Cardiac septum (tissue), 1 donor: ENCODE results near the gene CIRBP. TPM values are rescaled to one million over a fixed set of nuclear protein-coding genes. Genes with fewer than 3 reads are reported as not detected.

Experiments used
- DNase-seq: peaks from one replicate; pipeline ENCODE4 v3.0.0-alpha.2; 2020; ENCODE audit warnings: low spot score
- intact Hi-C: fragments of 100-400 bp; cut with DNase I; formaldehyde crosslinking; loops from one replicate; pipeline ENCODE4 v1.14.0; 2022
- total RNA-seq: library from RNA; stranded (reverse); fragmentation: NEBNext Ultra II Directional; extraction: Animal tissue kit (Norgen Biotek cat#: 25700); gene quantifications from one replicate; pipeline ENCODE4 v1.2.1, GENCODE V29; 2021
- donor health status: DM: no; HTN: no; CAD: no.

Gene CIRBP
- total RNA-seq, 1 donor from 2014 or later = 318 TPM

- no peak for DNase-seq
- intact Hi-C loops = no loop called here
These were observed 7.1 kb upstream of the CIRBP start for GRCh38 chr19:1261798-1262622.

GRCh38 chr19:1262623-1263123 lies 6.5 kb upstream of the CIRBP start:
- intact Hi-C loops = no loop called here
- no peak for DNase-seq

DNA sequence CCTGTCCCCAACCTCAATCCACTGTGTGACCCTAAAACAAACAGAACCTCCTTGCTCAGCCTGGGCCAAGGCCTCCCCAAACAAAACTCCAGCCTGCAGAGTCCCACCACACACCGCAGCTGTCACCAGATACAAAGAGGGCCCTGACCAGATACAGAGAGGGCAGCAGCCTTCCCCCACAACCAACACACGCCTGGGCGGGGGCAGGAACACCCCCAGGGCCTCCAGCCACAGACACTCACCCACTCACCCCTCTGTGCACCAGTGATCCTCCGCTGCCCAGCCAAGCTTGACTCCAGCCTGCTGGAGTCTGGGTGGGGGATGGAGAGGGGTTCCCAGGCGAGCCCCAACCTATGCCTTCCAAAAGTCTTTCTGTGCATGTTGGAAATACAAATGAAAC lies 5.9 kb upstream of the CIRBP start:
- no peak for DNase-seq

DNA sequence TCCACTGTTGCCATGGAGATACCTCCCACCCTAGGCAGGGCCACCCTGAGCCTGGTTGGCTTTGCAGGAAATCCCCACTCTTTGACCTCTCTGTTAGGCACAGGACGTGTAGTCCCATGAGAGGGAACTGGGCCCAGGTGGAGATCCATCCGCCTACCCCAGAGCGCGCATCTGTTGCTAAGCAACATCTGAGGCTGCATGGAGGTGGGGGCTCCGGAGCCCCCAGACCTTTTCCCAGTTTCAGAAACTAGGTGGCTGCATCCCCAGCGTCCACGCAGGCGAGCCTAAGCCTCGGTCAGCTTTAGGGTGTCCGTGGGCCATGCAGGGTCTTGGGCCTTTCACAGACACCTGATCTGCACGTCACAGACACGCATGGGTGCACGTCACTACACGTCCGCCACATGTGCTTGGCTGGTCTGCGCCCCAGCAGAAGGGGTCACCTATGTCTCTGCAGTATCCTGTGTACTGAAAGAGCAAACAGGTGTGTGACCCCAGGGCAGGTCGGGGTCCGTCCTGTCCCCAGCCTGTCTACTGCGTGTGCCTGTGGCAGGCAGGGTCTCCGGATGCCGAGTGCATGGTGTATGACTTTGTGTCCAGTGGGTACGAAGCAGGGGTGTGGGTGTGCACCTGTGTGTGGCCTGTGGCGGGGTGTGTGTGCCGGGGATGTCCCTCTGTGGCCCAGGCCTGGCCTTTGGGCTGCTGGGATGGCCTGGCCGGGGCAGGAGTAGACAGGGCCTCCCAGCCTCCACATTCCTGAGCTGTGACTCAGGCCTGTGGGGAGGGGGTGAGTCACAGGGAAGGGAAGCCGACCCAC lies 4.1 kb upstream of the CIRBP start:
- intact Hi-C loops = no loop called here
- no peak for DNase-seq

More for the DNA sequence above, 5.9 kb upstream of the CIRBP start:
- intact Hi-C loops = no loop called here

DNA sequence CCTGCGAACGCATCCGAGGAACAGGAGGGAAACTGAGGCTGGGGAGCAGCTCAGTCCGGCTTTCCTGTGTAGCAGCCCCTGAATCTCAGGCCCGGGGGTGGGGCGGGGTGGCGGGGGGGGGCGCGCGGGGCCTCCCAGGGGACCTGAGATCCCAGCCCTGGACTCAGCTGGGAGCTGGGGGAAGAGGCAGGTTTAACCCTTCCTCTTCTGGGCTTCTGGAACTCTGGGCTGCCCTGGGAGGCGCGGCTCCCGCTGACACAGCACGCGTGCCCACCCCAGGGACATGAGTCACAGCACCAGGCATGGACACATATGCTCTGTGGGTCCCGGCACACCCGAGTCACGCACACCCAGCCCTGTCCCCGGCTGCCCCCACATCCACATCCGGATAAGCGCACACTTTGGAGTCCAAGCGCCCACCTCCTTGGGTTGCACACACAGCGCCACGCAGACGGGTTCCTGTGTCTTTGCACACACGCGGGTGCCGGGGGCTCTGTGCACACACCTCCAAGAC lies 3.5 kb upstream of the CIRBP start:
- DNase-seq = no peak
- intact Hi-C loops = loop anchor here (1.0 kb wide), 1 partner anchor 16 kb away; no protein-coding TSS in a partner anchor

DNA sequence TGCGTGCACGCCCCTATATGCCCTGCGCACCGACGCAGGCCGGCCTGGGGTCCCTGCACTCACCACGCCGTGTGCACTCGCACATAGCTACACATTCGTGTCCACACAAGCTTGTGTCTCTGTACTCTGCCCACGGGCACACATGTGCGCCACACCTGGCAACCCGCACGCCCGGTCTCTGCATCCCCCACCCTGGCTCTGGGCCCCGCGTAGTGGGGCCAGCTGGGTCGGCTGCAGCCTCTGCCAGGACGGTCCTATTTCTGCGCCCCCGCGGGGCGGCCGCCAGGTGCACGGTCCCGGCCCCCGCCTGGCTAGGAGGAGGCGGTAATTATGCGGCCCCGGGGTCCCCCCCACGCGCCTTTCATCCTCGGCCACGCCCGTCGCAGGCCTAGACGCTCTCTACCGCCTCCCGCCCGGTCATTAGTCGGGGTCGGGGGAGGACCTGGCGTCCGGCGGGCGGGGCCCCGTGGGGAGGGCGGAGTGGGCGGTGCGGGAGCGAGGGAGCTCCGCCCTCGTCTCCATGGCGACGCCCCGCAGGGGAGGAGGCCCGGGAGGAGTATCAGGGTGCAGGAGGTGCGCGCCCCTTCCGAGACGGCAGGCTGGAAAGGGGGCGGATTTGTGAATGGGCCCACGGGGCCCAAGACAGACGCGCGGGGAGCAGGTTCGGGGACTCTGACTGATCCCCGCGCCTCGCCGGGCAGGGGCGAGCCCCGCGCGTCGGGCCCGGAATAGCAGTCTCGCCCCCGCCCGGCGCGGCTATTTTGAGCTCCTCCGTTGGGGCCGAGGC lies 2.8 kb upstream of the CIRBP start:
- intact Hi-C loops = loop anchor here (1.0 kb wide), 1 partner anchor 17 kb away; no protein-coding TSS in a partner anchor
- DNase-seq = peak; percentile 97

- intact Hi-C loops = loop anchor here (1.0 kb wide), 3 partner anchors 18 to 44 kb away; no protein-coding TSS in a partner anchor
- peak; percentile 93 for DNase-seq
These were observed 2.1 kb upstream of the CIRBP start for GRCh38 chr19:1266916-1267476.

DNA sequence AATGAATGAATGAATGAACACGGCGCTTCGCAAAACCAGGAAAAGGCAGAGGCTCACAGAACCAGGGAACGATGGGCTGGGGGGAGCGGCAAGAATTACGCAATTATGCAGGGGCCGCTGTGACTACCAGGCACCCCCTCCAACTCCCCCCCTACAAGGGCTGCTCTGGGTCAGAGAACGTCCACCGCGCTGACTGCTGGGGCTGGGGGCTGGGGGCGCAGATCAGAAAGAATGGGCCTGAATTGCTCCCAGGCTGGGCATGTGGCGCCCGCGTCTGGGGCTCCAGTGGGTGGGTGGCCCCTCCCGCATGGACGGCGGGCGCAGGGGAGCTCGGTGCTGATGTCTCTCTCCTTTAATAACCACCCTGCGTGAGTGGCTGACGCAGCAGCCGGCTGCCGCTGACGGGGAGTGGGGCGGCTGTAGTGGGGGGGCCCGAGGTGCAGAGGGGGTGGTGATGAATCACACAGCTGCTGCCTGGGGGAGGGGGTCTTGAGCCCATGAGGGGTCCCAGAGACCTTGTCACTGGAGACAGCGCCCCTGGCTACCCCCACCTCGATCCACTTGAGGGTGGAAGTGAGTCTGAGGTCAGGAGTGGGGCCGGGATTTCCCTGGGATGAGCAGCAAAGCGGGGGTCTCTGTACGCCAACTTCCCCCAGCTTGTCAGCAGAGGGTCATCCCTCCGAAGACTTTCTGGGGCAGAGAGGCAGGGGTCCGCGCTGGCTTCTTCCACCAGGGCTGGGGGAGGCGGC lies 1.5 kb upstream of the CIRBP start:
- DNase-seq = no peak
- intact Hi-C loops = loop anchor here (1.0 kb wide), 2 partner anchors 23 to 44 kb away; no protein-coding TSS in a partner anchor

- no peak for DNase-seq
- intact Hi-C loops = no loop called here
These were observed 687 bp upstream of the CIRBP start for GRCh38 chr19:1268226-1269064.

- intact Hi-C loops = loop anchor here (5.0 kb wide), 1 partner anchor 113 kb away; the partner anchor contains the start of gene NDUFS7
- DNase-seq = peak; percentile 94
These were observed 513 bp downstream of the CIRBP start for GRCh38 chr19:1269478-1270212.

GRCh38 chr19:1270213-1270853 lies 1.2 kb downstream of the CIRBP start:
- intact Hi-C loops = loop anchor here (5.0 kb wide), 1 partner anchor 112 kb away; the partner anchor contains the start of gene NDUFS7
- no peak for DNase-seq

DNA sequence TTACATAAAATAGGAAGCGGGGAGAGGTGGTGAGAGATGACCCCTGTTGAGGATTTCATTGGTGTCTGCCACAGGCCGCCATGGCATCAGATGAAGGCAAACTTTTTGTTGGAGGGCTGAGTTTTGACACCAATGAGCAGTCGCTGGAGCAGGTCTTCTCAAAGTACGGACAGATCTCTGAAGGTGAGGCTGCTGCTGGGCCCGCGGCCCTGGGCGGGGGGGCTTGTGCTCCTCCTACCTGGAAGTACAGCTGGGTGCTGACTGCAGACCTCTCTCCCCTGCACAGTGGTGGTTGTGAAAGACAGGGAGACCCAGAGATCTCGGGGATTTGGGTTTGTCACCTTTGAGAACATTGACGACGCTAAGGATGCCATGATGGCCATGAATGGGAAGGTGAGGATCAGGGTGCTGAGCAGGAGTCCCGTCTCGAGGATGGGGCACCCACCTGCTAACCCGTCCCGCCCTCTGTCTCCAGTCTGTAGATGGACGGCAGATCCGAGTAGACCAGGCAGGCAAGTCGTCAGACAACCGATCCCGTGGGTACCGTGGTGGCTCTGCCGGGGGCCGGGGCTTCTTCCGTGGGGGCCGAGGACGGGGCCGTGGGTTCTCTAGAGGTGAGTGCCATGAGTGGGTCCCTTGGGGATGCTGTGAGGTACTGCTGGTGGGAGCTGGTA lies 1.9 kb downstream of the CIRBP start:
- intact Hi-C loops = loop anchor here (5.0 kb wide), 1 partner anchor 111 kb away; the partner anchor contains the start of gene NDUFS7
- DNase-seq = no peak

GRCh38 chr19:1271528-1272422 lies 2.6 kb downstream of the CIRBP start:
- DNase-seq = peak; percentile 75
- intact Hi-C loops = loop anchor here (5.0 kb wide), 1 partner anchor 111 kb away; the partner anchor contains the start of gene NDUFS7
